Measurements from ENCODE around the gene CSTF1.

GRCh38 chr20:56433221-56433879, 40.9 kb downstream of the CSTF1 start:
- TF ChIP-seq EP300 (IDR thresholded peaks at IDR 0.05; ENCODE audit: low read depth) (no peak), CTCF (IDR thresholded peaks at IDR 0.05) (no peak), POLR2A (IDR thresholded peaks at IDR 0.05) (no peak), POLR2AphosphoS5 (IDR thresholded peaks at IDR 0.05) (no peak)

All from transverse colon (tissue), 4 donors.